B cell (primary cell): Measurements from ENCODE around the gene FARP1. TPM values are rescaled to one million over a fixed set of nuclear protein-coding genes. Genes with fewer than 3 reads are reported as not detected.

Experiments
- ATAC-seq: fragments of 200-7000 bp; cut with Tn5 transposase; one replicate; pipeline ENCODE4 v1.10.0; 2021; ENCODE audit warnings: low read depth, mild to moderate bottlenecking, moderate number of reproducible peaks, moderate library complexity
- CTCF ChIA-PET: fragments of 350-600 bp; sonication (Branson Sonifier 250); formaldehyde crosslinking; loops from one replicate; lab custom pipeline; 2021; ENCODE audit warnings: antibody characterized with exemption, inconsistent platforms; lab: Charles Lee
- POLR2A ChIA-PET: fragments of 350-600 bp; sonication (Branson Sonifier 250); formaldehyde crosslinking; loops from one replicate; lab custom pipeline; 2021; ENCODE audit warnings: antibody characterized with exemption; lab: Charles Lee
- DNase-seq: peaks from one replicate; pipeline ENCODE4 v3.0.0; 2013
- H2AFZ ChIP-seq: 2 replicates; pipeline ENCODE4 v1.6.1; 2012; ENCODE audit warnings: mild to moderate bottlenecking, low read depth, low read length; ENCODE audit not compliant: insufficient read depth, poor library complexity, severe bottlenecking
- H3K27ac ChIP-seq, 2 donors: 1 replicate in 1 of 2; 2 replicates in 1 of 2; pipeline ENCODE4 v1.5.1; 2012 to 2013; ENCODE audit warnings: low read length in 2 of 2, mild to moderate bottlenecking in 2 of 2, moderate library complexity in 1 of 2
- H3K27me3 ChIP-seq, 4 experiments: fragments of 200-600 bp in 1 of 4; sonication (generic) in 1 of 4; replicated peaks in 1 of 4; 1 replicate in 2 of 4; 2 replicates in 2 of 4; pipeline versions ENCODE4 v1.6.1 to v1.7.0; 2013 to 2016; ENCODE audit warnings: low read length in 3 of 4, mild to moderate bottlenecking in 2 of 4, mixed read lengths in 1 of 4, moderate library complexity in 1 of 4; ENCODE audit not compliant: insufficient read depth in 4 of 4, control insufficient read depth in 3 of 4; ENCODE audit errors: control extremely low read depth in 1 of 4
- H3K36me3 ChIP-seq, 2 experiments: replicated peaks in 1 of 2; 1 replicate in 1 of 2; 2 replicates in 1 of 2; pipeline versions ENCODE4 v1.6.1 to v1.7.1; 2013; ENCODE audit warnings: low read length in 1 of 2; ENCODE audit not compliant: insufficient read depth in 2 of 2, control insufficient read depth in 1 of 2; ENCODE audit errors: control extremely low read depth in 1 of 2, extremely low read depth in 1 of 2
- H3K4me1 ChIP-seq, 2 donors: fragments of 200-600 bp in 1 of 2; sonication (generic) in 1 of 2; 1 replicate in 1 of 2; 2 replicates in 1 of 2; pipeline versions ENCODE4 v1.5.1 to v1.6.1; 2013 to 2017; ENCODE audit warnings: low read length in 2 of 2; ENCODE audit not compliant: control insufficient read depth in 2 of 2, insufficient read depth in 2 of 2
- H3K4me2 ChIP-seq: replicated peaks from 2 replicates; pipeline ENCODE3; 2012; ENCODE audit warnings: mild to moderate bottlenecking, low read depth, low read length; ENCODE audit not compliant: poor library complexity, severe bottlenecking
- H3K4me3 ChIP-seq, 5 experiments: fragments of 200-600 bp in 1 of 5; sonication (generic) in 1 of 5; 1 replicate in 3 of 5; 2 replicates in 2 of 5; pipeline versions ENCODE4 v1.5.1 to v1.7.0; 2011 to 2016; ENCODE audit warnings: low read length in 4 of 5, mild to moderate bottlenecking in 4 of 5, low read depth in 2 of 5, control low read depth in 1 of 5, moderate library complexity in 1 of 5; ENCODE audit not compliant: insufficient read depth in 1 of 5; ENCODE audit errors: control extremely low read depth in 1 of 5, extremely low read depth in 1 of 5
- H3K79me2 ChIP-seq: fragments of 200-600 bp; sonication (generic); one replicate; pipeline ENCODE4 v1.6.0; 2016; ENCODE audit warnings: low read length; ENCODE audit not compliant: control insufficient read depth, insufficient read depth
- H3K9ac ChIP-seq: fragments of 200-600 bp; sonication (generic); 2 replicates; pipeline ENCODE4 v1.6.1; 2017; ENCODE audit warnings: mild to moderate bottlenecking, low read length, moderate library complexity
- H3K9me3 ChIP-seq, 3 donors: one replicate each; pipeline versions ENCODE4 v1.6.1 to v1.7.1; 2013; ENCODE audit warnings: low read length in 2 of 3; ENCODE audit not compliant: control insufficient read depth in 2 of 3, insufficient read depth in 1 of 3; ENCODE audit errors: control extremely low read depth in 1 of 3
- H4K20me1 ChIP-seq: 2 replicates; pipeline ENCODE4 v1.6.0; 2012; ENCODE audit warnings: mild to moderate bottlenecking, low read length; ENCODE audit not compliant: insufficient read depth, control insufficient read depth, poor library complexity, severe bottlenecking
- H3K27ac Mint-ChIP-seq: one replicate; pipeline ENCODE4 v1.8.0; 2021; ENCODE audit warnings: mixed read lengths
- H3K27me3 Mint-ChIP-seq: one replicate; pipeline ENCODE4 v1.8.0; 2021; ENCODE audit warnings: mixed read lengths
- H3K4me1 Mint-ChIP-seq: one replicate; pipeline ENCODE4 v1.8.0; 2021; ENCODE audit warnings: mixed read lengths
- H3K4me3 Mint-ChIP-seq: one replicate; pipeline ENCODE4 v1.8.0; 2021; ENCODE audit warnings: mixed read lengths
- H3K9me3 Mint-ChIP-seq: one replicate; pipeline ENCODE4 v1.8.0; 2022; ENCODE audit warnings: mixed read lengths; ENCODE audit not compliant: insufficient read depth
- EZH2 ChIP-seq: IDR thresholded peaks from 2 replicates; pipeline ENCODE4 v1.6.1; 2012; ENCODE audit warnings: borderline replicate concordance, low read depth, mild to moderate bottlenecking, moderate library complexity, low read length; ENCODE audit not compliant: insufficient read depth, poor library complexity, severe bottlenecking
- WGBS: methylation state at CpG from one replicate; pipeline ENCODE4 v1.1.5; 2013; ENCODE audit warnings: missing lambda C conversion rate; ENCODE audit not compliant: insufficient coverage; 5-methylcytosine and 5-hydroxymethylcytosine counted together
- intact Hi-C: fragments of 100-400 bp; cut with micrococcal nuclease; formaldehyde crosslinking; loops from one replicate; pipeline ENCODE4 v1.10.0; 2022
- polyA plus RNA-seq: library from polyadenylated mRNA; depleted of rRNA; stranded (reverse); fragments of >200 nt; gene quantifications from 2 replicates; pipeline ENCODE4 v1.2.3, GENCODE V29; 2012
- total RNA-seq, 2 donors: library from RNA; stranded (reverse); fragments of 120-200 nt in 1 of 2; gene quantifications; 1 replicate in 1 of 2; 2 replicates in 1 of 2; pipeline versions ENCODE4 v1.2.3 to v1.2.4, GENCODE V29; 2013 to 2022
- TF ChIP-seq, protein P1 (sequence below): fragments of 200-600 bp; IDR thresholded peaks from one replicate; pipeline ENCODE4 v1.8.0; 2022; ENCODE audit warnings: antibody characterized with exemption, mild to moderate bottlenecking

Gene FARP1
- total and polyA plus RNA-seq, 2 donors (not counting 1 experiment from before 2014, with no cell fraction given) = 0.15 to 1.5 TPM

DNA sequence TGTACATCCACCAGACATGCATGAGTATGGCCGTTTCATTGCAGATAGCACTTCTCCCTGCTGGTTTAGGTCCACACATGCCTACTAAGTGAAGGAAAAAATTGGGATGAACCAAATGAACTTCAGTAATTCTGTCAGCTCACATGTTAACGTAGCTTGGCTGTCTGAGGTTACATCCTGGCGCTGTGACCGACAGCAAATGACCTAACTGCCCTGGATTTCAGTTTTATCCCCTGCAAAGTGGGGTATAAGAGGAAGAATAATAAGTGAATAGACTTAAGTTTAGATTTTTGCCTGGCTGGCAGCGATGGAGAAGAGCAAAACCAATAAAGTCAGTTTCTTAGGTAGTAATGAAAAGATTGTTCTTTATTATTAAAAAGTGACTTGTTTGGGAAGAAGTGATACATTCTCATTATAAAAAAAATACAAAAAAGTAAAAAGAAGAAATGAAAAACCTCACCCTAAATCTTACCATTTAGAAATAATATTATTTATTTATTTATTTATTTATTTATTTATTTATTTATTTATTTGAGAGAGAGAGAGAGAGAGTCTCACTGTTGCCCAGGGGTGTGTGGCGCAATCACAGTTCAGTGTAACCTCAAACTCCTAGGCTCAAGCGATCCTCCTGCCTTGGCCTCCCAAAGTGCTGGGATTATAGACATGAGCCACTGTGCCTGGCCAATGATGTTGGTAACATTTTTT is 38.4 kb downstream of the FARP1 start:
- H3K27me3 ChIP-seq = no peaks in the 10 kb centered on the region
- H4K20me1 ChIP-seq = no peaks in the 10 kb centered on the region
- H3K4me1 Mint-ChIP-seq = no peaks in the 10 kb centered on the region
- no peak overlapping the region for H2AFZ ChIP-seq
- no peaks in the 10 kb centered on the region for H3K79me2 ChIP-seq
- H3K27me3 Mint-ChIP-seq = no peaks in the 10 kb centered on the region
- H3K4me2 ChIP-seq = no peak overlapping the region
- DNase-seq = no peak
- CTCF ChIA-PET = no interaction called here
- no peak overlapping the region for H3K4me3 ChIP-seq
- no peak overlapping the region for H3K9ac ChIP-seq
- no peaks in the 10 kb centered on the region for H3K9me3 Mint-ChIP-seq
- H3K4me1 ChIP-seq = no peaks in the 10 kb centered on the region
- intact Hi-C loops = no loop called here
- H3K27ac Mint-ChIP-seq = no peak overlapping the region
- no peak overlapping the region for H3K27ac ChIP-seq
- H3K4me3 Mint-ChIP-seq = no peak overlapping the region
- 94% methylated on average over 4 of the region's 7 CpGs for WGBS
- no peaks in the 10 kb centered on the region for H3K36me3 ChIP-seq
- H3K9me3 ChIP-seq = peaks cover 0 to 10% (median 0%) of the 10 kb centered on the region in 3 donors
- ATAC-seq = no peak
- TF ChIP-seq, protein P1, sequence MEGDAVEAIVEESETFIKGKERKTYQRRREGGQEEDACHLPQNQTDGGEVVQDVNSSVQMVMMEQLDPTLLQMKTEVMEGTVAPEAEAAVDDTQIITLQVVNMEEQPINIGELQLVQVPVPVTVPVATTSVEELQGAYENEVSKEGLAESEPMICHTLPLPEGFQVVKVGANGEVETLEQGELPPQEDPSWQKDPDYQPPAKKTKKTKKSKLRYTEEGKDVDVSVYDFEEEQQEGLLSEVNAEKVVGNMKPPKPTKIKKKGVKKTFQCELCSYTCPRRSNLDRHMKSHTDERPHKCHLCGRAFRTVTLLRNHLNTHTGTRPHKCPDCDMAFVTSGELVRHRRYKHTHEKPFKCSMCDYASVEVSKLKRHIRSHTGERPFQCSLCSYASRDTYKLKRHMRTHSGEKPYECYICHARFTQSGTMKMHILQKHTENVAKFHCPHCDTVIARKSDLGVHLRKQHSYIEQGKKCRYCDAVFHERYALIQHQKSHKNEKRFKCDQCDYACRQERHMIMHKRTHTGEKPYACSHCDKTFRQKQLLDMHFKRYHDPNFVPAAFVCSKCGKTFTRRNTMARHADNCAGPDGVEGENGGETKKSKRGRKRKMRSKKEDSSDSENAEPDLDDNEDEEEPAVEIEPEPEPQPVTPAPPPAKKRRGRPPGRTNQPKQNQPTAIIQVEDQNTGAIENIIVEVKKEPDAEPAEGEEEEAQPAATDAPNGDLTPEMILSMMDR = no peak
- TF ChIP-seq EZH2 = no peak
- POLR2A ChIA-PET = no interaction called here

DNA sequence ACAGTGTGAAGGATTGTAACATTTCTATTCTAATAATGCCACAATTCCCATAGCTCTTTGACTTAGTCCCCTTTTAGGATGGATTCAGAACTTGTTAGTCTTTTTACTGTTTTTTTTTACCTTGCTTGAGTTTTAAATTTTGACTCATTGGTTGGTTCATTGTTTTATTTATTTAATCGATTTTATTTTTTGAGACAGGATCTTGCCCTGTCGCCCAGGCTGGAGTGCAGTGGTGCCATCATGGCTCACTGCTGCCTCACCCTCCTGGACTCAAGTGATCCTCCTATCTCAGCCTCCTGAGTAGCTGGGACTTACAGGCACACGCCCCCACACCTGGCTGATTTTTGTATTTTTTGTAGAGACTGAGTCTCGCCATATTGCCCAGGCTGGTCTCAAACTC is 39.3 kb downstream of the FARP1 start:
- no peaks in the 10 kb centered on the region for H3K4me1 Mint-ChIP-seq
- WGBS = 100% methylated on average over 3 of the region's 4 CpGs
- Histone ChIP-seq H3K36me3 (no peaks in the 10 kb centered on the region), H3K27ac (no peak overlapping the region), H3K27me3 (no peaks in the 10 kb centered on the region), H3K79me2 (no peaks in the 10 kb centered on the region), H3K9me3 (peaks cover 0 to 1% (median 0%) of the 10 kb centered on the region in 3 donors), H3K4me2 (no peak overlapping the region), H2AFZ (no peak overlapping the region), H3K4me3 (no peak overlapping the region), H4K20me1 (no peaks in the 10 kb centered on the region), H3K9ac (no peak overlapping the region), H3K4me1 (no peaks in the 10 kb centered on the region)
- ChIA-PET POLR2A (no interaction called here), CTCF (no interaction called here)
- H3K27me3 Mint-ChIP-seq = peaks cover 2% of the 10 kb centered on the region
- no peak for DNase-seq
- H3K9me3 Mint-ChIP-seq = no peaks in the 10 kb centered on the region
- intact Hi-C loops = no loop called here
- no peak overlapping the region for H3K27ac Mint-ChIP-seq
- no peak overlapping the region for H3K4me3 Mint-ChIP-seq
- ATAC-seq = no peak
- TF ChIP-seq, protein P1 = no peak
- no peak for TF ChIP-seq EZH2
